Subcutaneous adipose tissue (tissue), 4 donors: ENCODE measurements around the gene YIPF4. TPM values are rescaled to one million over a fixed set of nuclear protein-coding genes. Genes with fewer than 3 reads are reported as not detected.

ENCODE experiments used
- total RNA-seq, 4 donors: library from RNA; depleted of rRNA; stranded (reverse); fragments of >200 nt; gene quantifications; one replicate each; pipeline ENCODE4 v1.1.0, GENCODE V29; 2016

Gene YIPF4
- total RNA-seq, 4 donors from 2014 or later: 29.4 to 48.9 (median 32.1) TPM

Other genes starting within 250 kb of the YIPF4 start
- gene DPY30, start 238.1 kb upstream of the YIPF4 start, total RNA-seq: 10 to 100 TPM; 22.2 to 69.3 (median 51.8) TPM
- gene SPAST, start 214.3 kb upstream of the YIPF4 start, total RNA-seq: 10 to 100 TPM; 15.3 to 26.9 (median 21.2) TPM
- 10 to 100 TPM; 12.2 to 29.8 (median 18.1) TPM for gene SLC30A6, start 112.0 kb upstream of the YIPF4 start, total RNA-seq
- 10 to 100 TPM in 1 of 4 donors, 1 to 10 TPM in 3; 1.5 to 18.9 (median 5.0) TPM for gene NLRC4, start 13.0 kb upstream of the YIPF4 start, total RNA-seq
- gene BIRC6, start 79.1 kb downstream of the YIPF4 start, total RNA-seq: 100 to 1,000 TPM; 120 to 147 (median 143) TPM